GM19193 (cell line): Measurements from ENCODE around the gene NUDT19.

Source experiments
- POLR2A ChIP-seq: IDR thresholded peaks from 4 replicates; pipeline ENCODE4 v1.6.1; 2011; ENCODE audit not compliant: insufficient read depth, insufficient read length; ENCODE audit errors: extremely low read depth

NUDT19 gene

DNA sequence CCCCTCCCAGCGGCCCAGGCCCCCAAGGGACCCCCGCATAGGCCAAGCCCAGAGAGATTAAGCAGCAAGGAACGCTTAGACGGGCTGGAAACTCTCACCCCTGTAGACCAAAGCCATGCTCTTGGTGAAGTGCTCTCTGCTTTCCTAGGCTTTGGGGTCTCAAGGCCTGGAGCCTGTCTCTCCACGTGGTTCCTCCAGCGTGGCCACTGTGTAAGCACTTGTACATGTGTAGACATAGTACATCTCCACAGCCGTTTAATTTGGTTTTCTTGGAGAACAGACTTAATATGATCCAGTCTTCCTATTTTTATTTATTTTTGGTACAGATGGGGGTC is 1.1 kb downstream of the NUDT19 start:
- no peak for TF ChIP-seq POLR2A

DNA sequence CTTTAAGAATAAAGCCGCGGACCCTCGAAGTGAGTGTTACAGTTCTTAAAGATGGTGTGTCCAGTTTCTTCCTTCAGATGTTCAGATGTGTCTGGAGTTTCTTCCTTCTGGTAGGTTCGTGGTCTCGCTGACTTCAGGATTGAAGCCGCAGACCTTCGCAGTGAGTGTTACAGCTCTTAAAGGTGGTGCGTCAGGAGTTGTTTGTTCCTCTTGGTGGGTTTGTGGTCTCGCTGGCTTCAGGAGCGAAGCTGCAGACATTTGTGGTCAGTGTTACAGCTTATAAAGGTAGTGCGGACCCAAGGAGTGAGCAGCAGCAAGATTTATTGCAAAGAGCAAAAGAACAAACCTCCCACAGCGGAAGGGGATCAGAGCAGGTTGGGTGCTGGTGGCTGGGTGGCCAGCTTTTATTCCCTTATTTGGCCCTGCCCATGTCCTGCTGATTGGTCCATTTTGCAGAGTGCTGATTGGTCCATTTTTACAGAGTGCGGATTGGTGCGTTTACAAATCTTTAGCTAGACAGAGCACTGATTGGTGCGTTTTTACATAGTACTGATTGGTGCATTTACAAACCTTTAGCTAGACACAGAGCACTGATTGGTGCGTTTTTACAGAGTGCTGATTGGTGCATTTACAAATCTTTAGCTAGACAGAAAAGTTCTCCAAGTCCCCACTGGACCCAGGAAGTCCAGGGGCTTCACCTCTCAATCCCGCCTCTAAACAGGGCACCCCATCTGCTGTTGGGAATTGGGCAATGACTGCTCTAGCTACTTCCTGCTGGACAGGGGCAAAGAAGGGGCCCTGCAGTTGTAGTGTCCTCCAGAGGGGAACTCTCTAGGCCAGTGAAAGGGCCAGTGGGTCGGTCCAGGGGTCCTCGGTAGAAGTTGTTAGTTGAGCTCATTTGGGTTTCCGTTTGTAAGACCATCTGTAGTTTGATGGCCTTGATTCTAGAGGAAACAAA is 1.8 kb downstream of the NUDT19 start:
- TF ChIP-seq POLR2A: peak; percentile 38

DNA sequence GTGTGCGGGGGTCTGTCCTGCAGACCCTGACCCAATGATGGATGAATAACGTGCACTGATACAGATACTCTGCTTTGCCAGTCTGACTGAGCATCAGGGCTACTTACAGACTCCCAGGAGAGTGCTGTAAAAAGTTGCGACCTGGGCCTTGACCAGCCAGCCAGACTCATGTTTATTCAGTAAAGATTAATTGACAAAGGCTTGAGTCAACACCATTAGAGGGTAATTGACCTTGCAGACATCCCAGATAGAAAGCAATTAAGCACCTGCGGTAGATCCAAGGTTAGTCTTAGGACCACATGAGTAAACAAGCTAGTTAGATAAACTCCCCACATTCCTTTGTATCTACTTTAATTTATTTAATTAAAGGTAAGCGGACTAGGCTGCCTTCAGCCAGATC is 10.4 kb downstream of the NUDT19 start:
- TF ChIP-seq POLR2A: no peak

DNA sequence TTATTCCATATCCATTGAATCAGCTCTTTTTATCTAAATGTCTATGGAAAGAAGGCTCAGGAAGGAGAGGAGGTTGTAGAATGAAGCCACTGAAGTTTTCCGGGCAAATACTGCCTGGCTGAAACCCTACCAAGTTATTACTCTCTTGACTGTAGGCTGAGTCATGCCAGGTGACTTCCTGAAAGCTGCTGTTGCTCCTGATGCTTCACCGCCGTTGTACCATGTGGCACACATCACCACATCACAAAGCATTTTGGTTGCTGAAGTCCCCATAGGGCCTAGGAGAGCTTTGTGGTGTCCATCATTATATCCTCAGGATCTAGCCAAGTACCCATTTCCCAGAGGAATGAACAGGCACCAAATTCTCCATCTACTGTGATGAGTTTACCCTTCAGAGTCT is 16.8 kb downstream of the NUDT19 start:
- no peak for TF ChIP-seq POLR2A

DNA sequence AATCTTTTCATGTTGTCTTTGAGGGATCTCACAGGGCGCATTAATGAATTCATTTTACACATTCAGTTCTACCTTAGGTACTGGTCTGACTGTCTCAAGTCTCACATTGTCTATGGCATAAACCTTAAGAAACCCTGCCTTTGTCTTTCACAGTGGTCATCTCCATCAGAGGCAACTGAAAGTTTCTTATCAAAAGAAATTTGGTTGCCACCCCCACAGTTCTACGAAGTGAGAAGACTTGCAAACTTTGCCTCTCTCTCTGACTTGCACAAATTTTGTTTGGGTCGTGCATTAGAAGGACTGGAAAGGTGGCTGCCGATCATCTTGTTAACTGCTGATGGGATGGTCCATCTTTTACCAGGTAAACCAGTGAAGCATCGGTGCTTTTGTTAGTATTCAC is 17.4 kb downstream of the NUDT19 start:
- no peak for TF ChIP-seq POLR2A

DNA sequence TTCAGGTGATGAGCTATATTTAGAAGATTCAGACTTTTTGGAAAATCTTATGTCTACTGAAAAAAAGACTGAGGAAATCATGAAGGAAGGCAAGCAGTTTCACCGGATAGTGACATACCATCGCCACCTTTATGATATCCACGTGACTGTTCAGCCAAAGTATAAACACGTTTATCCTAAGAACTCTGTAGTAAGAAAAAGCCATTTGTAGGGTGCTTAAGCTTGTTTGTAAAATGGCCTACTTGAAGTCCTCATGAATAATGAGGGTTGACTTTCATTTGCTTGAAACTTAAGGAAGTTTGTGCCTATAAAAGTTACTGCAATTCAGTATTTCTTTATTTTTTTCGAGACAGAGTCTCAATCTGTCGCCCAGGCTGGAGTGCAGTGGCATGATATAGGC is 20.1 kb downstream of the NUDT19 start:
- TF ChIP-seq POLR2A: no peak

DNA sequence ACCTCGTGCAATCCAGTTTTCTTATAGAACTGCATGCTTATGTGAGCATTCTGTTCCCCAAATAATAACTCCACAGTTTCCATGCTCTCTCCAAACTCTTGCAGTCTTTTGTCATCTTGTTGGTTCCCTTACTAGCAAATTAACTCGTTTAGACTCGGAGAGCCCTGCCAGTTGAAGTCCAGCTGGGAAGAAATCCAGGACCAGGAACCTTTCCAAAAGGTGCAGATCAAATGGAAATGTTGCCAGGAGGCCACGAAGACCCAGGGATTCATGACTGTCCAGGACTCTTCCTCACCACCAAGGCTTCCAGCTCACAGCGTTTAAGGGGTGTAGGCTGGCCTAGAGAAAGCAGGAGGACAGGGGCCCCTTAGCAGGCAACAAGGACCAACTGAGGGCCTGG is 25.9 kb downstream of the NUDT19 start:
- no peak for TF ChIP-seq POLR2A

DNA sequence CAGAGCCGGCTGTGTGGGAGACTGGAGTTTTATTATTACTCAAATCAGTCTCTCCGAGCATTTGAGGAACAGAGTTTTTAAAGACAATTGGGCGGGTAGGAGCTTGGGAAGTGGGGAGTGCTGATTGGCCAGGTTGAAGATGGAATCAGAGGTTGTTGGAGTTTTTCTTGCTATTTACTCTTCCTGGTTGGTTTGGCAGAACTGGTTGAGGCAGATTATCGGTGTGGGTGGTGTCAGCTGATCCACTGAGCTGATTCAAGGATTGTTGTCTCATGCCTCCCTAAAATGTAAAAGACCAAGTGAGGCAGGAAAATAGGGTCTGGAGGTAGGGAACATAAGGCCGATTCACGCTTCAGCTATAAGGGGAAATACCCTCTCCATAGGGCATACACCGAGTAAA is 26.7 kb downstream of the NUDT19 start:
- TF ChIP-seq POLR2A: no peak

DNA sequence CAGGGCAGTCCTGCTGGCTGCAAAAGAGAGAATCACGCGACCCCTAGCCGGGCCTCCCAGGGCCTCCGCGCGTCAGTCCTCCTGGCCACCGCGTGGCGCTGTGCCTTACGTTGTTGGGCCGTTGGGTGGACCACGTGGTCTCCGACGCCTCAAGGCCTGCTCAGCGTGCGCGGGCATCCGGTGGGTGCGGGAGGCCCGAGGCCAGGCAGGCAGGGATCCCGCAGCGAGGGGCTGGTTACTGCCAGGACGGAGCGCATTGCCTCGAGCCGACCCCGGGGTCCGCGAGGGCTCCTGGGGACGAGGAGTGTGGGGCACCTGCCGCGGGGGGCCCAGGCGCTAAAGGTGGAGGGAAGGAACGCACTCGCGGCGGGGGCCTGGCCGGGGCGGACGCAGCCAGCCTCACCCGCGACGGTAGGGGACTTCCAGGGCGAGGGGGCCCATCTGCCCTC is 28.0 kb downstream of the NUDT19 start, which contains the start of gene TDRD12:
TDRD12 (plus strand) TSS at position 157 of the 449 bp plus-strand sequence. CDS start 306 bp downstream, outside the sequence.
- no peak for TF ChIP-seq POLR2A

DNA sequence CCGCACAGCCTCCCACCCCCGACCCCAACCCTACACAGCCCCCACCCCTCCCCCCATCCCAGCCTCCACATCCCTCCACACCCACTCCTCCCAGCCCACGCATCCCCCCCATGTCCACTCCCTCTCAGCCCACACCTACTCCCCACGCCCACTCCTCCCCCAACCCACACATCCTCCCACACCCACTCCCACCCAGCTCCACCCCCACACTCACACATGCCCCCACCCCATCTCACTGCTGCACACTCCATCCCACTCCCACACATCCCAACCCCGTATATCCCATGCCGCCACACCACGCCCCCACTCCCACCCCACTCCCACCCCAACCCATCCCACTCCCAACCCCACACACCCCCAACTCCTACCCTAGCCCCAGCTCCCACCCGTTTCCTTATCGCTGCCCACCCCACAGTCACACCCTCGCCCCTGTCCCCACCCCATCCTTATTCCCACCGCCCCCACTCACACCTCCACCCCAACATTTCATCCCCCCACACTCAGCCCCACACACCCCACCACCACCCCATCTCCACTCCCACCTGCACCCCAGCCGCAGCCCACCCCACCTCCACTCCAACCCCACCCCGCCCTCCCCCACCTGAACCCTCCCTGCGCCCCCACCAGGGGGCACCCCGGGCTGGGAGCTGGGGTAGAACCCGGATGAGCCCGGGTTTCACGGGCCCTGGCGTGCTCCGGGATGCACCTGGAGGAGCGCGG is 28.8 kb downstream of the NUDT19 start:
- TF ChIP-seq POLR2A: no peak

DNA sequence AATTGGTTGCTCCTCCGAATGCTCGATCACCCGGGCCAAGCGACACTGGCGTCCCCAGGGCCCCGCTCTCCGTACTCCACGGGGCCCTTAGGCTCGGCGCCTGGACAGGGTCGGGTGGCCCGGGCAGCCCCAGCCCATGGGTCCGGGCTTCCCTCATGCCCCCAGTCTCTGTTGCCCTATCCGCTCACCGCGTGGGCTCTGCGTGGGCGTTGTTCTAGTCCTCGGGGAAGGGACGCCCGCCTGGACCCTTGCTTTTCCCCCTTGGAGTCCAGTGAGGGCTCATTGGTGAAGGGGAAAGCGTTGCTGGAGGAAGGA is 29.3 kb downstream of the NUDT19 start:
- no peak for TF ChIP-seq POLR2A

DNA sequence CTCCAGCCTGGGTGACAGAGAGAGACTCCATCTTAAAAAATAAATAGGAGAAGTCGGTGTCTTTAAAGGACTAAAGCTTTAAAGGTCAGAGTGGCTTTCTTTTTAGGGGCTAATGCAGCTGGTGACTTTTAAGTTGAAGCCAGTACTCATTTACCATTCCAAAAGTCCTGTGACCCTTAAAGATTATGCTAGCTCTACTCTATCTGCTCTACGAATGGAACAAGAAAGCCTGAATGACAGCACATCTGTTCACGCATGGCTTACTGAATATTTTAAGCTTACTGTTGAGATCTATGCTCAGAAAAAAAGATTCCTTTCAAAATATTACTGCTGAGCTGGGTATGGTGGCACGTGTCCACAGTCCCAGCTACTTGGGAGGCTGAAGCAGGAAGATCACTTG is 44.3 kb downstream of the NUDT19 start:
- no peak for TF ChIP-seq POLR2A

DNA sequence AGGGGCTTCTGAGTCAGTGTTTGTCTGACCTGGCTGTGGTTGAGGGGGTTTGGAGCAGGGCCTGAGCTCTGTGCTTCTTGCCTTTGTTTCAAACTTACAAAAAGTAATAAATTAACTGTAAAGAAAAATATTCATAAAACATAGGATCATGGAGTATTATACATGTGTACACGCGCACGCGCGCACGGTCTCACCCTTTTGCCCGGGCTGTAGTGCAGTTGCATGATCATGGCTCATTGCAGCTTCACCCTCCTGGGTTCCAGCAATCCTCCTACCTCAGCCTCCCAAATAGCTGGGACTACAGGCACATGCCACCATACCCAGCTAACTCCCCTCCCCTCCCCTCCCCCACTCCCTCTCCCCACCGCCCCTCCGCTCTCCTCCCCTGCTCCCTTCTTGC is 51.4 kb downstream of the NUDT19 start:
- TF ChIP-seq POLR2A: no peak

DNA sequence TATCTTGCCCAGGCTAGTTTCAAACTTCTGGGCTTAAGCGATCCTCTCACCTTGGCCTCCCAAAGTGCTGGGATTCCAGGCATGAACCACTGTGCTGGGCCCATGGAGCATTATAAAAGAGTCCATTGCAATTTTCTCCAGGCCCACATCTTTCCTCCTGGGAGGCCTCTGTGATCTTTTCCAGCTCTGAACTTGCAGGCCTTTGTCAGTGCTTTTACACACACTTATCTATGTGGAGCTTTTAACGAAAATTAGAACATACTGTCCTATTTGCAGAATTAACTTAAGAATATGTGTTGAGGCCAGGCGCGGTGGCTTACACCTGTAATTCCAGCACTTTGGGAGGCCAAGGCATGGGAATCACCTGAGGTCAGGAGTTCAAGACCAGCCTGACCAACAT is 51.8 kb downstream of the NUDT19 start:
- no peak for TF ChIP-seq POLR2A

DNA sequence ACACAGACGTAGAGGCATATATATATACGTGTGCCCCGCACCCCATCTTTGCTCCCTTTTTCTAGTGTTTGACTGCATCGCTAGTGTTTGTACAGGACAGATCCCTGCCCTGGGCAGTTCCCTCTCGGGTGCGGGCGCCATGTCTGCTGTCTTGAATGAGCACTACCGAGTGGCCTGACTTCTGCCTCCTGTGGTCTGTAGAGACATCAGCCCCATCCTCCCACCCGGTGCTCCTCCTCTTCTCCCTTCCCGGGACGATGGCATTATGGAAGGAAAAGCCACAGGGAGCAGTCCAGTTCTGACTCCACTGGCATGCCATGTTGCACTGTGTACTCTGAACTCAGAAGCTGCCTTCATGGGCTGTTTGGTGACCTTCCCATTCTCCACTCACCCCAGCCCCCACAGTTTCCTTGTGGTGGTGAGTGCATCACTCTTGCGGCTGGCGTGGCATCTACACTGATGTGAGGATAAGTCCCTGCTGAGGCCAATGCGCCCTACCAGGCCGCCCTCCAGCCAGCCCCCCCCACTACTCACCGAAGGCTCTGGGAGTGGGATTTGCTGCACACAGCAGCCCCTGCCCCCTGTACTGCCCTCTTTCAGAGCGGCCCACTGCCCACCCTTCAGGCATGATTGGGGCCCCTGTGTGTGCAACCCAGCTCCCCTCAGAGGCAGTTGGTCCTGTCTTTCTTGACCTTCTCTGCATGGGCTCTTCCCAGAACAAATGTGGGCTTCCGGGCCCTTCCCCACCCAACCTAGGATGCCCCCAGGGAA is 53.1 kb downstream of the NUDT19 start:
- TF ChIP-seq POLR2A: no peak
